Body of pancreas (tissue), 4 donors: ENCODE results near the gene ARAP2.

ENCODE experiments used
- POLR2A ChIP-seq, 3 donors: fragments of 450-650 bp; IDR thresholded peaks; one replicate each; pipeline ENCODE4 v1.6.1; 2016; ENCODE audit warnings: antibody characterized with exemption in 3 of 3, mild to moderate bottlenecking in 2 of 3
- TF ChIP-seq, protein P1 (sequence below), 7 experiments: fragments of 450-650 bp in 4 of 7; fragments of 200-600 bp in 3 of 7; sonication (generic) in 3 of 7; IDR thresholded peaks; one replicate each; pipeline ENCODE4 v1.5.1; 2016 to 2019; ENCODE audit warnings: antibody characterized with exemption in 7 of 7

GRCh38 chr4:36141186-36141585, 103.1 kb downstream of the ARAP2 start:
- TF ChIP-seq POLR2A (IDR thresholded peaks at IDR 0.05), result no peak
- TF ChIP-seq, protein P1, sequence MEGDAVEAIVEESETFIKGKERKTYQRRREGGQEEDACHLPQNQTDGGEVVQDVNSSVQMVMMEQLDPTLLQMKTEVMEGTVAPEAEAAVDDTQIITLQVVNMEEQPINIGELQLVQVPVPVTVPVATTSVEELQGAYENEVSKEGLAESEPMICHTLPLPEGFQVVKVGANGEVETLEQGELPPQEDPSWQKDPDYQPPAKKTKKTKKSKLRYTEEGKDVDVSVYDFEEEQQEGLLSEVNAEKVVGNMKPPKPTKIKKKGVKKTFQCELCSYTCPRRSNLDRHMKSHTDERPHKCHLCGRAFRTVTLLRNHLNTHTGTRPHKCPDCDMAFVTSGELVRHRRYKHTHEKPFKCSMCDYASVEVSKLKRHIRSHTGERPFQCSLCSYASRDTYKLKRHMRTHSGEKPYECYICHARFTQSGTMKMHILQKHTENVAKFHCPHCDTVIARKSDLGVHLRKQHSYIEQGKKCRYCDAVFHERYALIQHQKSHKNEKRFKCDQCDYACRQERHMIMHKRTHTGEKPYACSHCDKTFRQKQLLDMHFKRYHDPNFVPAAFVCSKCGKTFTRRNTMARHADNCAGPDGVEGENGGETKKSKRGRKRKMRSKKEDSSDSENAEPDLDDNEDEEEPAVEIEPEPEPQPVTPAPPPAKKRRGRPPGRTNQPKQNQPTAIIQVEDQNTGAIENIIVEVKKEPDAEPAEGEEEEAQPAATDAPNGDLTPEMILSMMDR (IDR thresholded peaks at IDR 0.05), result no peak
